GM18502 (cell line): ENCODE results near the gene CEMIP.

Experiments used
- ATAC-seq: cut with Tn5 transposase; IDR thresholded peaks from one replicate; pipeline ENCODE4 v1.9.1; 2021; ENCODE audit warnings: mild to moderate bottlenecking; ENCODE audit not compliant: unreplicated experiment, poor library complexity

CEMIP gene

GRCh38 chr15:80991421-80991820, 212.3 kb downstream of the CEMIP start:
- no peak for ATAC-seq

DNA sequence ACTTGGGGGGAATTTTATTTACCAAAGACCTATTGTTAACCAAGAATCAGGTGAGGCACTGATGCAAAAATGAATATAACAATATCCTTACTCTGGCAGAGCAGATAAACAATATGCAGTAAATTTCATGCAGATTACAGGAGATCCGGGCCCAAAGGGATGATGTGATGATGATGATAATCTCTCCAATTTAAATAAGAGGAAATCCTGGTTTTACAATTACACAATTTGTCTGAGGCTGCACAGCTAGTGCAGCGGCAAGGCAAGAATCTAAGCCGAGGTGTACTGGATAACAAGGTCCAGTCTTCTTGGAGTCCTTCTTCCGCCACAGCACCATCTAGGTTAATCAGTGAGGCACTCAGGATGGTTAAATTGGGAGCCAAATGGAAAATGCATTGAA, 212.8 kb downstream of the CEMIP start:
- no peak for ATAC-seq

- no peak for ATAC-seq
Observed at GRCh38 chr15:80992441-80992840, 213.3 kb downstream of the CEMIP start.

DNA sequence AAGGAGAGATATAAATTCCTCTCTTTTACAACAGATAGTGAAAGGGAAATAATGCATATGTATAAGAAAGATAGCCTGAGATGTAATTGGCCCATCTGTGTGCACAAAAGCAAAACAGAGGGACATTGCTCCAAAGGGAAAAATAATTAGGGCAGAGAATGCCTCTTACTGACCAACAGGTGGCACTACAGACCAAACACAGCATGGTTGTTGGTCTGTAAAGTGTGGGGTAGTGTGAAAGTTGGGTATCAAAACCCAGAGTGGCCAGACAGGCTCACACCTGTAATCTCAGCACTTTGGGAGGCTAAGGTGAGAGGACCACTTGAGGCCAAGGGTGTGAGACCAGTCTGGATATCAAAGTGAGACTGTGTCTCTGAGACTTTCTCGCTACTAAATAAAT, 217.1 kb downstream of the CEMIP start:
- no peak for ATAC-seq

- no peak for ATAC-seq
Observed at GRCh38 chr15:80997692-80998091, 218.5 kb downstream of the CEMIP start.

DNA sequence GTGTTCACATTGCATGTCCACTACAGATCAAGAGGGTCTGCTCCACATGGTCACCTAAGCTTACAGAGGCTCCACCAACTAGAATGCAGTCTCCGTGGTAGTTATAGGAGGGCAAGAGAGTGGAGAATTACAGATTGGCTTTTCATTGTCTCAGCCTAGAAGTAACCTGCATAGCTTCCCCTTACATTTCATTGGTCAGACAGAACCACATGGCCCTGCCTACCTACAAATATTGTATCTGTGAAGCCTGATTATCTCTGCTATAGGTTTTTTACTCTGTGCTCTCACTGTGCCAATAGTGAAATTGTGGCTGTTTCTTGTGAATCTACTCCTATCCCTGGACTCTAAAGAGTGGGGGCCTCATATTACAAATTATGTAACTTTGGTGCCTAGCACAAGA, 219.1 kb downstream of the CEMIP start:
- ATAC-seq: no peak

DNA sequence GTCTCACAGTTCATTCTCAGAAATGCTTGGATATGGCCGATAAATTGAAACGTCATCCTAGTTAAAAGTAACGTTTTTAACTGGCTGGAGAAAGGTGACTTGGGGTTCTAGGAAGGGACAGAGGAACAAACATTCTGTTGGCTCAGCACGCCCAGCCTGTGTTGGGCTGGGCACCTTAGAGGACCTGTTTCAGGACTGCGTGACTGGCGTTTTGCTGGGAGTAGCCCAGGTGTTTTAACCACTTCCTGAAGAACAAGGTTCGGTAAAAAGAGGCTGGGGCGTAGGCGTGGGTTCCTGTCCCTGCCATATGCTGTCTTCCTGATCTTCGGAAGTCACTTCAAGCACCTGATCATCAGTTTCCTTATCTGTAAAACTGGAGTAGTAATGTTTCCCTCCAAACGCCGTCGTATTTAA, 220.5 kb downstream of the CEMIP start:
- ATAC-seq: no peak

DNA sequence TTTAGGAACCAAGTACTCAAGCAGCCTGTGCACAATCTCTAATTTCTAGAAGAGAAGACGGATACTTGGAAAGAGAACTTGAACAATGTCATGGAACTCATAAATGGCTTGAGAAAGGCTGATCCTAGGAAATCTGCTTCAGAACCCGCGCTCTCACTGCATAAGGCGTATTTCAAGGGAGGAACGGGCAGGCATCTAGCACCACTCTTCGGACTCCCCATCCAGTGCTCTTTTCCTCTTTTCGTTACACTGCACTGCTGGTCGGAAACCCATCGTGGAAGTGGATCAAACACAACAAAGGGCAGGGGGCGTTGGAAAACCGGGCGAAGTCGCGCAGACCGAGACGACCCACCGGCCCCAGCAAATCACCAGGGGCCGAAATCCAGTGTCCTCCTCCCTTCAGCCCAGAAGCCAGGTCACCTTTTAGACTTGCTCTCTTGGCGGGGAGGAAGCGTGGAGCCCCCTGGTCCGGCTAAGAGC, 221.0 kb downstream of the CEMIP start:
- no peak for ATAC-seq

GRCh38 chr15:81000624-81001151, 221.5 kb downstream of the CEMIP start, which contains the start of gene TLNRD1:
Gene TLNRD1 (plus strand): TSS chr15:81000923. CDS start chr15:81002272, 1,349 bp downstream.
- ATAC-seq: peak; percentile 54
